NCI-H510A (cell line): ENCODE data around the gene EPS8L2.
"Not testable (repeated sequence)": the region's sequence is repeated elsewhere in the genome, so short reads cannot be mapped to it uniquely, and the experiment has no call there.

Experiments
- DNase-seq: peaks from one replicate; lab custom pipeline; 2025; lab: John Stamatoyannopoulos, UW

Gene EPS8L2

GRCh38 chr11:726278-727220, 20.5 kb downstream of the EPS8L2 start:
- DNase-seq: peak; percentile 80

- no peak for DNase-seq
Measured at GRCh38 chr11:727281-727701, 21.3 kb downstream of the EPS8L2 start.

GRCh38 chr11:727859-728748, 22.1 kb downstream of the EPS8L2 start:
- DNase-seq: peak; percentile 43

- DNase-seq: no peak
Measured at GRCh38 chr11:728901-729491, 23.0 kb downstream of the EPS8L2 start.

GRCh38 chr11:729492-730074, 23.6 kb downstream of the EPS8L2 start:
- DNase-seq: no peak

GRCh38 chr11:733072-733471, 27.0 kb downstream of the EPS8L2 start:
- DNase-seq: no peak

GRCh38 chr11:734541-734940, 28.5 kb downstream of the EPS8L2 start:
- not testable (repeated sequence) for DNase-seq

- no peak for DNase-seq
Measured at GRCh38 chr11:737366-737765, 31.3 kb downstream of the EPS8L2 start.

GRCh38 chr11:737899-738298, 31.9 kb downstream of the EPS8L2 start:
- not testable (repeated sequence) for DNase-seq

- DNase-seq: no peak
Measured at GRCh38 chr11:742156-742546, 36.1 kb downstream of the EPS8L2 start.

- no peak for DNase-seq
Measured at GRCh38 chr11:742571-743201, 36.7 kb downstream of the EPS8L2 start.

GRCh38 chr11:745428-745827, 39.4 kb downstream of the EPS8L2 start:
- no peak for DNase-seq

- no peak for DNase-seq
Measured at GRCh38 chr11:746289-747157, 40.5 kb downstream of the EPS8L2 start.

GRCh38 chr11:747158-748006, 41.4 kb downstream of the EPS8L2 start, which contains the start of gene TALDO1:
Gene TALDO1, plus strand, starts transcription at chr11:747464. Its CDS starts 18 bp downstream, at chr11:747482.
- DNase-seq: peak; percentile 78

GRCh38 chr11:748007-748359, 42.0 kb downstream of the EPS8L2 start:
- no peak for DNase-seq

- DNase-seq: no peak
Measured at GRCh38 chr11:749731-750130, 43.7 kb downstream of the EPS8L2 start.

- DNase-seq: no peak
Measured at GRCh38 chr11:760236-760635, 54.2 kb downstream of the EPS8L2 start.

GRCh38 chr11:761526-762108, 55.6 kb downstream of the EPS8L2 start:
- DNase-seq: no peak

- DNase-seq: peak; percentile 30
Measured at GRCh38 chr11:762421-763072, 56.5 kb downstream of the EPS8L2 start.
